NCI-H526 (cell line): ENCODE measurements around the gene CAPN2.

Experiments used
- DNase-seq, 2 experiments: peaks; one replicate each; lab custom pipeline; 2025; lab: John Stamatoyannopoulos, UW

Gene CAPN2

GRCh38 chr1:223712194-223712849 lies at the start of gene CAPN2:
Gene CAPN2, plus strand, starts transcription at chr1:223712539. Its CDS starts 102 bp downstream, at chr1:223712641.
- peak in 1 of 2 experiments; percentile 71 for DNase-seq

- no peak for DNase-seq
Measured at GRCh38 chr1:223662943-223663342, 49.4 kb upstream of the CAPN2 start.

- DNase-seq = no peak
Measured at GRCh38 chr1:223664106-223664505, 48.2 kb upstream of the CAPN2 start.

DNA sequence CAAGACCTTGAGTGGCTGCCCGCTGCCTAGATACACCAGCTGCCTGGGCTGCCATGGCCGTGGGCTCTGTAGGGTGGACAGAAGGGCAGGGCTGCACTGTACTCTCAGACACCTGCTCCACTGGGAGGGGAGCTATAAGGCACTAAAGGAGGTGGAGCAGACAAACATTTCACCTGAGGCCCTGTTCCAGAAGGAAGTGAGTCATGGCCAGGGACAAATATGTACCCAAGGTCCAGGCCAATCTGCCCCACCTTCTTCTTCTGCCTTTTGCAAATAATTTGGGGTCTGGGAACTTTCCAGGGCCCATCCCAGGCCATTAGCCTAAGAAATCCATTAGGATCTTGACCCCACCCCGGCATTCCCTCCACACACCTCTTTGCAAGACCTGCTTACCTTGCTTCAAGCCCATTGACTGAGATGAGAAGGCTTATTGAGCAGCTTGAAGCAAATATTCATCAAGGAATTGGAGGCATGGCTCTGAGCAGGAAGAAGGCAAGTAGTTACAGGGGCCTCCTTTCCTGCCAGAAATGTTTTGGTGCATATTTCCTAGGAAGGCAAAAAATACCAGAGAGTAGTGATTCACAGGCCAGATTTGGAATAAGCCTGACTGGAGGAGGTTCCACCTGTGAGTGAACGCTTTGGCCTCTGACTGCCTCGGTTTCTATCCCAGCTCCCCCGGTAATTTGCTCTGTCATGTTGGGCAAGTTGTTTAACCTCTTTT lies 46.6 kb upstream of the CAPN2 start, which contains the start of gene CAPN8:
TSS of gene CAPN8 (minus strand) at position 110 of the 721 bp plus-strand sequence. CDS start at position 55, 55 bp downstream.
- DNase-seq = no peak

DNA sequence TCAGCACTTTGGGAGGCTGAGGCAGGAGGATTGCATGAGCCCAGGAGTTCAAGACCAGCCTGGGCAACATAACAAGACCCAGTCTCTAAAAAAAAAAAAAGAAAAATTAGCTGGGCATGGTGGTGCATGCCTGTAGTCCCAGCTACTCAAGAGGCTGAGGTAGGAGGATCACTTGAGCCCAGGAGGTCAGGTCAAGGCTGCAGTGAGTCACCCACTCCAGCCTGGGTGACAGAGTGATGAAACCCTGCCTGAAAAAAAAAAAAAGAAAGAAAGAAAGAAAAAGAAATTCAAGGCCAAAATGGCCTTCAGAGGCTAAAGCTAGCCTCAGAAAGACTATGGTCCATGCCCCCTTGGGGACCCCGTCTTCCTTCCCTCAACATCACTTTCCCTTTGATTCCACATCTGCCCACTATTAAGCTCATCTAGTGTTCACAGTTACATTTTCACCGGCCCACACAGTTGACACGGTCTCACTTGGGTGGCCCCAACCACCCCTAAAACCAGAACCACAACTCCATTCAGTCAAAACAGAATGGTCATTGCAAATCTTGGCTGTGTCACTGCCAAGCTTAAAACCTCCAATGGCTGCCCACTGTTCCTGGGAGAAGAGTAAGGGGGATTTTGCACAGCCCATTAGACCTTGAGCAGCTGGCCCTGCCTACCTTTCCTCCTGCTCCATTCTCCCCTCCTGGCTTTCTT lies 44.7 kb upstream of the CAPN2 start:
- DNase-seq = no peak

GRCh38 chr1:223669003-223669795 lies 43.1 kb upstream of the CAPN2 start:
- no peak for DNase-seq

- DNase-seq = peak; percentile 2 to 51
Measured at GRCh38 chr1:223670458-223671159, 41.7 kb upstream of the CAPN2 start.

DNA sequence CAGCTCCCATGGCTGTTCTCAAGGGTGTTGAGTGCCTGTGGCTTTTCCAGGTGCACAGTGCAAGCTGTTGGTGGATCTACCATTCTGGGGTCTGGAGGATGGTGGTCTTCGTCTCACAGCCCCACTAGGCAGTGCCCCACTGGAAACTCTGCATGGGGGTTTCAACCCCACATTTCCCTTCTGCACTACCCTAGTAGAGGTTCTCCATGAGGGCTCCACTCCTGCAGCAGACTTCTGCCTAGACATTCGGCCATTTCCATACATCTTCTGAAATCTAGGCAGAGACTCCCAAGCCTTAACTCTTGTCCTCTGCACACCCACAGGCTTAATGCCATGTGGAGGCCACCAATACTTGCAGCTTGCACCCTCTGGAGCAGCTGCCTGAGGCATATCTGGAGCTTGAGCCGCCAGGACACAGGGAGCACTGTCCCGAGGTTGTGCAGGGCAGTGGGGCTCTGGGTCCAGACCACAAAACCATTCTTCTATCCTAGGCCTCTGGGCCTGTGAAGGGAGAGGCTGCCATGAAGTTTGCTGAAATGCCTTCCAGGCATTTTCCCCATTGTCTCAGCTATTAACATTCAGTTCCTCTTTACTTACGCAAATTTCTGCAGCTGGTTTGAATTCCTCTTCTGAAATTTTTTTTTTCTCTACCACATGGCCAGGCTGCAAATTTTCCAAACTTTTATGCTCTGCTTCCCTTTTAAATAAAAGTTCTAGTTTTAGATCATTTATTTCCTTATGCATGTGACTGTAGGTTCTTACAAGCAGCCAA lies 38.0 kb upstream of the CAPN2 start:
- peak; percentile 26 to 37 for DNase-seq

DNA sequence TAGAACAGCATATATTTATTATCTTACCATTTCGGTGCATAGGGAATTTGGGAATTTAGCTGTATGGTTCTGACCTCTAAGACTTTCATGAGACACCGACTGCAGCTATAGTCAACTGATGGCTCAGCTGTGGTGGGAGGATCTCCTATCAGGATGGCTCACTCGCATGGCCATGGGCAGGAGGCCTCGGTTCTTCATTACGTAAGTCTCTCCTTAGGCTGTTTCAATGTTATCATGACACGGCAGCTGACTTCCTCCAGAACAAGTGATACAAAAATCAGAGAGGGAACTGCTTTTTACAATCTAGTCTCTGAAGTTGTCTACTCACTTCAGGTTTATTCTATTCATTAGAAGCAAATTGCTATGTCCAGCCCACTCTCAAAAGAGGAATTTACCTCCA lies 33.5 kb upstream of the CAPN2 start:
- DNase-seq = no peak

GRCh38 chr1:223680188-223680587 lies 32.2 kb upstream of the CAPN2 start:
- no peak for DNase-seq

DNA sequence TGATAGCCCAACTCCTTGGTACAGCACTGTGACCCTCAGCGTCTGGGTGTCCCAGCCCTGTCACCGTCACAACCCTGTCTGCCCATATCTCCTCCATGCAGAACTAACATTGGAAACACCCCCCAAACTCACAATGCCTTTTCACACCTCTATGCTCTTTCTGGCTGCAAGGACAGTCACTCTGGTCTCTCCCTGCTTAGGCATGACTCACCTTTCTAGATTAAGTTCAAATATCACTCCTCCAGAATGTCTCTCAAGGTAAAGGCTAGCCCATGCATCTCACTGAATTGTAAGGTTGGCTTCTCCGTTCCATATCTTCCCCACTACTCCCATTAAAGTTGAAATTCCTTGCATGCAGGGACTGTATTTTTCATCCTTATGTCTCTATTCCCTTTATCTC lies 29.8 kb upstream of the CAPN2 start:
- no peak for DNase-seq

DNA sequence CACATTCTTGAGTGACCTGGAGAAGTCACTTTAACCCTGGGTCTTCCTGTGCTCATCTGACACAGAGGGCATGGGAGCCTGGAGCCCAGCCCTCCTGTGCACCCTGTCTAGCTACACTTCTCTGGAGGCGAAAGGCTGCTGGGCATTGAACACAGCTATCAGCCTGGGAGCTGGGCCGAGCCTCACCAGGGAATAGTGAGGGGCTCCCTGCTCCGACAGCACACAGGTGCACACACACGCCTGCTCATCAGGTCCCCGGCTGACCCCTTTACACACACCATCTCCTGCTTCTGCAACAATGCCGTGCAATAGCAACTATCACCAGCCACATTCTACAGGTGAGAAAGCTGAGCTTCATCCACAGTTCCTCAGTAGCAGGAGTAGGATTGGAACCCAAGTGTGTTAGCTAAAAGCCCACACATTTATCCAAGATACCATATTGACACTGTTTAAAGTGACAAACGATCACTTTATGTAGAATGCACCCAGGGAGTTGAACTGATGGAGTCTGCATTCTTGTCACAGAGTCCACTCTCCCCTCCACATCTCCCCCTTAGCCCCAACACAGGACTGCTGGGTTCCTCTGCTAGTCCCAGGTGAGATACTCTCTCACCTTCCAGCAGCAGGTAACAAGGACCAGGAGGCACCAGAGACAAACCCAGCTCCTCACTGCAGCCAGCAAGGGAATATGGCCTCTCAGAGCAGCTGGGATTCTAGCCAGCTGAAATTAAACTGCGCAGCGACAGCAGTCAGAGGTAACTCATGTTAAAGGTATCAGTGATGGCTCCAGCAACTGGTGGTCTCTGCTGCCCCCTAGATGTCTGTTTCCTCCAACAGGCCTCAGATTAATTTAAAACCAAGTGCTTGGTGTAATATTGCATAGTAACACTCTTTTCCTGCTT lies 28.5 kb upstream of the CAPN2 start:
- peak; percentile 6 to 78 for DNase-seq

DNA sequence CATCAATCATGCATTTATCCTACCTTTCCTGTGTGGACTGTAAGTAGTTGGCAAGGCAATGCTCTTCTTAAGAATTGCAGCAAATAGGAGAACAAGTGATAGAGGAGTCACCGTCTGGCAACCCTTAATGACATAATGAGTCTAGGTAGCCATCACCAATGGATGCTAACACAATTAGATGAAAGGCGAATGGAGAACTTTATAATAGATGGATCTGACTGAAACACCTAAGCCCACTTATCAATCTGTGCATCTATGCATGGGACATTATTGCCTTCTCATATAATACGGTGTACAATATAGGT lies 27.9 kb upstream of the CAPN2 start:
- no peak for DNase-seq

GRCh38 chr1:223691121-223691520 lies 21.2 kb upstream of the CAPN2 start:
- DNase-seq = no peak

DNA sequence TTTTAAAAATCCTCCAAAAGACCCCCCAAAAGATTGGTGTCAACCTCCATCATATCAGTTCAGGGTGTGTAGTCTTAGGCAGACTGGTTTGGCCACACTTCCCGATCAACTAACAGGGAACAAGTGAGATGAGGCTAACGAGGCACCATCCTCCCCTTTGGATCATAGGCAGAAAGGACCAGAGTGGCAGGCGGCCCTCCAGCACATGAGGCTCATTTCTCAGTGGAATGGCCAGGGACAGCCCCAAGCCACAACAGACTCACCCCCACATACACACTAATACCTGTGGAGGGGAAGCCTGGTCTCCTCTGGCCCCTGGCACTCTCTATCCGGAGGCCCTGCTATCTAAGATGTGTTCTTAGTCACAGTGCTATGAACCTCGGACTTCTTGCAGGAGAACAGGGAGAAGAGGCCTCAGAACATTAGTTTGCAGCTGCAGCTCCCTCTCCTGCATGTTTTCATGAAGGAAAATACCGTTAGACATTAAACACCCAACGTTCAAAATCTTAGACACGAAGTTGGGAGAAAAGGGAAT lies 17.3 kb upstream of the CAPN2 start:
- no peak for DNase-seq

DNA sequence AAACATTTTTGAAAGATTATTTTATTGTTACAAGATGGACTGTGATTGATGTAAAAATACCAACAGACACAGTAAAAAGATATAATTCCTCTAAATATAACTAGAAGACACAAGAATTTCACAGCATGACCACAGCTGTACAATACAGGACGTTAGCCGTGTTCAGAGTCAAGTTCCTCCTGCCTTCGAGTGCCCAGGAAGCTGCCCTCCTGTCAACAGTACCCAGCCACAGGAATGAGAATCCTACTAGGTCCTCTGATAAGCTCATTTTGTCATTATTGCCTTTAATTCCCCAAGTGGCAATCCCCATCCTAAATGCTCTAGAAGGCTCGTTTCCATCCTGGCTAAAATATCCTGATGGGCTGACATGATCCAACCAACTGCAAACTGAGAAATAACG lies 16.4 kb upstream of the CAPN2 start:
- no peak for DNase-seq

- no peak for DNase-seq
Measured at GRCh38 chr1:223700388-223700918, 11.9 kb upstream of the CAPN2 start.

- DNase-seq = no peak
Measured at GRCh38 chr1:223700942-223701637, 11.2 kb upstream of the CAPN2 start.
